Calu3 (cell line): ENCODE results near the gene VPS37C. TPM values are rescaled to one million over a fixed set of nuclear protein-coding genes. Genes with fewer than 3 reads are reported as not detected.

Experiments used
- BruUV-seq: library from RNA; stranded (reverse); fragments of 400-500 nt; replicated peaks from 2 replicates; lab custom pipeline; 2021; lab: Mats Ljungman, UMichigan
- CTCF ChIA-PET: fragments of 300-600 bp; sonication (Branson Sonifier 250); formaldehyde crosslinking; loops from one replicate; lab custom pipeline; 2022; ENCODE audit warnings: antibody characterized with exemption; lab: Charles Lee
- DNase-seq: peaks from one replicate; pipeline ENCODE4 v3.0.0; 2022
- H3K27ac Mint-ChIP-seq: one replicate; pipeline ENCODE4 v1.8.0; 2022; ENCODE audit warnings: mixed read lengths; ENCODE audit not compliant: unreplicated experiment
- H3K27me3 Mint-ChIP-seq: one replicate; pipeline ENCODE4 v1.8.0; 2022; ENCODE audit warnings: mixed read lengths; ENCODE audit not compliant: unreplicated experiment
- H3K36me3 Mint-ChIP-seq: one replicate; pipeline ENCODE4 v1.8.0; 2022; ENCODE audit warnings: mild to moderate bottlenecking, moderate library complexity, mixed read lengths; ENCODE audit not compliant: insufficient read depth, unreplicated experiment
- H3K4me1 Mint-ChIP-seq: one replicate; pipeline ENCODE4 v1.8.0; 2022; ENCODE audit warnings: mild to moderate bottlenecking, low read depth, mixed read lengths; ENCODE audit not compliant: unreplicated experiment
- H3K4me3 Mint-ChIP-seq: one replicate; pipeline ENCODE4 v1.8.0; 2022; ENCODE audit warnings: mild to moderate bottlenecking, low read depth, moderate library complexity, mixed read lengths; ENCODE audit not compliant: unreplicated experiment
- H3K9me3 Mint-ChIP-seq: one replicate; pipeline ENCODE4 v1.8.0; 2022; ENCODE audit warnings: low read depth, mixed read lengths; ENCODE audit not compliant: unreplicated experiment
- intact Hi-C: fragments of 100-400 bp; cut with micrococcal nuclease; formaldehyde crosslinking; loops from one replicate; pipeline ENCODE4 v1.10.0; 2022; ENCODE audit not compliant: unreplicated experiment
- total RNA-seq: library from RNA; stranded (reverse); gene quantifications from 2 replicates; pipeline ENCODE4 v1.2.3, GENCODE V29; 2022
- TF ChIP-seq, protein P1 (sequence below): fragments of 200-600 bp; IDR thresholded peaks from one replicate; pipeline ENCODE4 v1.8.0; 2022; ENCODE audit warnings: antibody characterized with exemption; ENCODE audit not compliant: unreplicated experiment

Gene VPS37C
- total RNA-seq, 1 experiment from 2014 or later = 22.7 TPM

DNA sequence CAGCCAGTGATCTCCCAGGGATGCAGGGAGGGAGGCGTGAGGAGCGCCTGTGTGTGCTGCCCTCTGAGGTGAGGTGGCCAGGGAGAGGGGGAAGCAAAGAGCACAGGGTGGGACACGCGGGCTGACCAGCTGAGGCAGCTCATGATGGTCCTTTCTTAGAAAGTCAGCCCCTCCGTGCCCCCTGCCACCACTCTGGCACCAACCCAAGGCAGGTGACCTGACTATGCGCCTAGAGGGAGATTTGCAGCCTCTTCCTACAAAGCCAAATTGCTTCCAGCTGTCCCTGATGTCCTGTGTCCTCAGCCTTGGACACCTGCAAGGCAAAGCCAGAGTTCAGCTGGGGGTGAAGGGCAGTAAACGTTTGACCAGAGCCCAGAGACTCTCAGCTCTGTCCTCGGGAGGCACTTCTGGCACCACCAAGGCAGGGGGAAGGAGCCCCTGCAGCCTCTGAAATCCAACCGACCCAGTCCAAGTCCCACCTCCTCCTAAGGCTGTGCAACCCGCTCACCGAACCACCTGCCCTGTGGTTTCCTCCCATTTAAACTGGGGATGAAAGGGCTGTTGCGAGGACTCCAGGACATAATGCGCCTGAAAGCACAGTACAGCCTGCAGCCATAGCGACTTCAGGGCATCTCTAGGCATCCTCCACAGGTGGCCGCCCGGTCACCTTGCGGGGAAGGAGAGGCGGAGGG, 32.1 kb downstream of the VPS37C start:
- H3K27ac Mint-ChIP-seq = no peak overlapping the region
- peaks cover 21% of the 10 kb centered on the region for H3K36me3 Mint-ChIP-seq
- no peak for DNase-seq
- CTCF ChIA-PET = interaction anchor here (1.2 to 1.6 kb wide), 2 partner anchors 17 to 159 kb away, joined by 3 to 6 read pairs; no protein-coding TSS in a partner anchor
- intact Hi-C loops = loop anchor here (2.0 kb wide), 1 partner anchor 158 kb away; the partner anchor contains the start of gene CD6
- BruUV-seq = no TSS peak
- peaks cover 9% of the 10 kb centered on the region for H3K4me1 Mint-ChIP-seq
- H3K27me3 Mint-ChIP-seq = peaks cover 17% of the 10 kb centered on the region
- H3K9me3 Mint-ChIP-seq = no peaks in the 10 kb centered on the region
- no peak overlapping the region for H3K4me3 Mint-ChIP-seq
- TF ChIP-seq, protein P1, sequence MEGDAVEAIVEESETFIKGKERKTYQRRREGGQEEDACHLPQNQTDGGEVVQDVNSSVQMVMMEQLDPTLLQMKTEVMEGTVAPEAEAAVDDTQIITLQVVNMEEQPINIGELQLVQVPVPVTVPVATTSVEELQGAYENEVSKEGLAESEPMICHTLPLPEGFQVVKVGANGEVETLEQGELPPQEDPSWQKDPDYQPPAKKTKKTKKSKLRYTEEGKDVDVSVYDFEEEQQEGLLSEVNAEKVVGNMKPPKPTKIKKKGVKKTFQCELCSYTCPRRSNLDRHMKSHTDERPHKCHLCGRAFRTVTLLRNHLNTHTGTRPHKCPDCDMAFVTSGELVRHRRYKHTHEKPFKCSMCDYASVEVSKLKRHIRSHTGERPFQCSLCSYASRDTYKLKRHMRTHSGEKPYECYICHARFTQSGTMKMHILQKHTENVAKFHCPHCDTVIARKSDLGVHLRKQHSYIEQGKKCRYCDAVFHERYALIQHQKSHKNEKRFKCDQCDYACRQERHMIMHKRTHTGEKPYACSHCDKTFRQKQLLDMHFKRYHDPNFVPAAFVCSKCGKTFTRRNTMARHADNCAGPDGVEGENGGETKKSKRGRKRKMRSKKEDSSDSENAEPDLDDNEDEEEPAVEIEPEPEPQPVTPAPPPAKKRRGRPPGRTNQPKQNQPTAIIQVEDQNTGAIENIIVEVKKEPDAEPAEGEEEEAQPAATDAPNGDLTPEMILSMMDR = no peak

DNA sequence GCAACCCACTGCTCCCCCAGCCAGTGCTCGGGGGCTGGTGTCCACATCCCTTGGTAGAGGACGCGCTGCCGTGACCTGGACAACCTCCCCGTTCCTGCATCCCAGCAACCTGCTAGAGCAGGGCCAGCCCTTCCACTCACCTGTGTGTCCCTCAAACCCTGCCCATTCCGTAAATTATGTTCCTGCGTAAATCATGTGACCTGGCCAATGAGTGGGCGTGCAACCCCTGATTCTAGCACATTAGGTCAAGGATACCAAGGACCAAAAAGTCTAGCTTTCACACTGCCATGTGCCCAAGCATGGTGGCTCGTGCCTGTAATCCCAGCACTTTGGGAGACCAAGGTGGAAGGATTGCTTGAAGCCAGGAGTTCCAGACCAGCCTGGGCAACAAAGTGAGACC, 33.2 kb downstream of the VPS37C start:
- Mint-ChIP-seq H3K4me1 (peaks cover 9% of the 10 kb centered on the region), H3K9me3 (no peaks in the 10 kb centered on the region), H3K27me3 (peaks cover 24% of the 10 kb centered on the region), H3K36me3 (peaks cover 17% of the 10 kb centered on the region), H3K27ac (no peak overlapping the region), H3K4me3 (no peak overlapping the region)
- no TSS peak for BruUV-seq
- TF ChIP-seq, protein P1 = no peak
- intact Hi-C loops = loop anchor here (2.0 kb wide), 1 partner anchor 157 kb away; the partner anchor contains the start of gene CD6
- CTCF ChIA-PET = no interaction called here
- no peak for DNase-seq

DNA sequence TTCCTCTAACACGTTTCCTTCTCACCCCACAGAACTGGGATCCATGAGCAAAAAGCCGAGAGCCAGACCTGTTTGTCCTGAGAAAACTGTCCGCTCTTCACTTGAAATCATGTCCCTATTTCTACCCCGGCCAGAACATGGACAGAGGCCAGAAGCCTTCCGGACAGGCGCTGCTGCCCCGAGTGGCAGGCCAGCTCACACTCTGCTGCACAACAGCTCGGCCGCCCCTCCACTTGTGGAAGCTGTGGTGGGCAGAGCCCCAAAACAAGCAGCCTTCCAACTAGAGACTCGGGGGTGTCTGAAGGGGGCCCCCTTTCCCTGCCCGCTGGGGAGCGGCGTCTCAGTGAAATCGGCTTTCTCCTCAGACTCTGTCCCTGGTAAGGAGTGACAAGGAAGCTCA, 35.0 kb downstream of the VPS37C start:
- no peak for DNase-seq
- CTCF ChIA-PET = interaction anchor here (1.4 kb wide), 1 partner anchor 156 kb away, joined by 5 read pairs; no protein-coding TSS in a partner anchor
- TF ChIP-seq, protein P1 = no peak
- Mint-ChIP-seq H3K4me3 (no peak overlapping the region), H3K36me3 (peaks cover 10% of the 10 kb centered on the region), H3K27me3 (peaks cover 40% of the 10 kb centered on the region), H3K4me1 (peaks cover 9% of the 10 kb centered on the region), H3K9me3 (no peaks in the 10 kb centered on the region), H3K27ac (no peak overlapping the region)
- intact Hi-C loops = no loop called here
- no TSS peak for BruUV-seq

DNA sequence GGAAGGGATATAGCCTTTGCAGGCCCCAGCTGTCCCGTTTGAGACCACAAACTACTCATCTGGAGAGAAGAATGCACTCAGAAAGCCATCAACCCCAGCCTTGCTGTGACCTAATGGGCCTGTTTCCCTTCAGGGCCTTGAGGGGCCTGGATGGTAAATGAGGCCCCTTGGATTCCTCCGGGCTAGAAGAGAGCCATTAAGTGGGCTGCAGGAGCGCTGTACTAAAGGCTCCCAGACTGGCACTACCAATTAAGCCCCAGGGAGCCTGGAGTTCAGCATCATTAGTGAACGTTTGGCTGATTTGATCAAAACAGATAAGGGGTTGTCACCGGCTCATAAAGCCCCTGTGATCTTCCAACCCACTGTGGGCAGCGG, 35.9 kb downstream of the VPS37C start:
- Mint-ChIP-seq H3K4me1 (peaks cover 9% of the 10 kb centered on the region), H3K9me3 (no peaks in the 10 kb centered on the region), H3K27ac (no peak overlapping the region), H3K36me3 (peaks cover 10% of the 10 kb centered on the region), H3K27me3 (peaks cover 45% of the 10 kb centered on the region), H3K4me3 (no peak overlapping the region)
- no TSS peak for BruUV-seq
- intact Hi-C loops = no loop called here
- DNase-seq = no peak
- TF ChIP-seq, protein P1 = no peak
- CTCF ChIA-PET = no interaction called here
